Measurements from ENCODE around the gene IGSF21.
A peak's percentile ranks its signal among the peaks of the same experiment; 100 is the strongest.
"Not testable (repeated sequence)": the region's sequence is repeated elsewhere in the genome, so short reads cannot be mapped to it uniquely, and the experiment has no call there.

The IGSF21 gene

GRCh38 chr1:18340158-18340764, 232.7 kb downstream of the IGSF21 start:
- DNase-seq, result no peak

GRCh38 chr1:18340787-18341186, 233.2 kb downstream of the IGSF21 start:
- no peak for DNase-seq

DNA sequence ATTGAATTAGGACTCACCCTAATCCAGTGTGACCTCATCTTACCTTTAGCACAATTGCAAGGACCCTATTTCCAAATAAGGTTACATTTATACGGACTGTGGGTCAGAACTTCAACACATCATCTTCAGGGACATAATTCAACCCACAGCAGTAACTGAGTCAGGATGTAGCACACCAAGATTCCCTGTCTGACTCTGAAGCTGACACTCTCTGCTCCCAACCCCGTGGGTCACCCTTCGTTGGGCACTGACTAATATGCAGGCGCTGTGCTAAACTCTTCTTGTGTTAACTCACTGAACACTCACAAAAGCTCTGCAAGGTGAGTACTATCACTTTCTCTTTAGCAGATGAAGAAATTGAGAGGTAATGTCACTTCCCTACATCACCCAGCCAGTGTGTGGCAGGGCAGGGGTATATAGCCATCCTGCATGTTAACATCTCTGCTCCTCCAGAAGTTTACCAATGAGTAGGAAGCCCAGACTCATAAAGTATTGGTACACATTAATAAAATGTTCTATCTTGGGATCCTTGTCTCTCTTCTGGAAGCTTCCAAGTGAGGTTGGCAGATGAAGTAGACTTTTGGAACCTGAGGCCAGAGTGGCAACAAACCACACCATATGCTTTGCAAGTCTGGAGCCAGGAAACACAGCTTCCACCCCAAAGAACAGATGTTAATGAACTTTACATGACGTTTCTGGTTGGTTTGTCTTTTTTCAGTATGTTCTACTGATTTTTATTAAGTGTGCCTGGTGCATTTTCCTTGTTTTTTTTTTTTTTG, 233.9 kb downstream of the IGSF21 start:
- DNase-seq, result no peak

DNA sequence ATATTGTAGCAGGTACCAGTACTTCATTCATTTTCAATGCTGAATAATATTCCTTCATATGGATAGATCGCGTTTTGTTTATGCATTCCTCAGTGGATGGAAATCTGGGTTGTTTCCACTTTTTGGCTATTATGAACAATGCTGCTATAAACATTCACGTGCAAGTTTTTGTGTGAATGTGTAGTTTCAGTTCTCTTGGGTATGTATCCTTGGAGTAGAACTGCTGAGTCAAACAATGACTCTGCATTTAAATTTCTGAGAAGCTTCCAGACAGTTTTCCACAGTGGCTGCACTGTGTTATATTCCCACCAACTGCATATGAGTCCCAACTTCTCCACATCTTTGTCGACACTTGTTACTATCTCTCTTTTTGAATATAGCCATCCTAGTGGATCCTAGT, 235.1 kb downstream of the IGSF21 start:
- DNase-seq, result no peak

DNA sequence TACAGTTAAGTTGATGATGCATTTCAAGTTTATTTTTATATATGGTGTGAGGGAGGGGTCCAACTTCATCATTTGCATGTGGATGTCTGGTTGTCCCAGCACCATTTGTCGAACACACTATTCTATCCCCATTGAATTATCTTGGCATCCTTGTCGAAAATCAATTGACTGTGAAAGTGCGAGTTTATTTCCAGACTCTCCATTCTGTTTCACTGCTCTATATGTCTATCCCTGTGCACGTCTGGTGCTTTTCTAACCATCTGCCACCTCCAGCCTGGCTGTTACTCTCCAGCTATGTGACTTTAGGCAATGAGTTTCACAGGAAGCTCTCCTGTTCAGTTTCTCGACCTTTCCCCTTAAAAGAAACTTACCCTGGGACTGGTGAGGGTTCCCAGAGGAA, 236.0 kb downstream of the IGSF21 start:
- DNase-seq, result no peak

DNA sequence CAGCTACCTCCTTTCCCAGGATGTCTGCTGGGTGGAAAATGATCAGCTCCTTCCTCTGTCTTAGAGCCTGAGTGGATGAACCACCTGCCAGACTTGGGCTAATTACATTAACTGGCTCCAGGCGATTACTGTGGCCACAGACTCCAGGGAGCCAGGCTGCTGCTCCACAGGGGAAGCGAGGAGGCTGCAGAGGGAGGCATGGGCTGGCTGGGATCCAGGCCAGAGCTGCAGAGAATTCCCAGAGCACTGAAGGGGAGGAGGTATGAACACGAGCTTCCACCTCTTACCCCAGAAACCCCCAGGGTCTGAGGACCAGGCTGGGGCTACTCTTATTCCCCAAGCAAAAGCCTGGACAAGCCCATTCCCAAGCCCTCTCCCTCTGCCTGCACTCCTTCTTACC, 237.2 kb downstream of the IGSF21 start:
- DNase-seq, result peak in 1 of 2 experiments; percentile 48

GRCh38 chr1:18347559-18347958, 240.0 kb downstream of the IGSF21 start:
- DNase-seq, result no peak

- DNase-seq, result peak in 1 of 2 experiments; percentile 20
Observed at GRCh38 chr1:18348354-18348753, 240.8 kb downstream of the IGSF21 start.

- DNase-seq, result no peak
Observed at GRCh38 chr1:18350747-18351146, 243.1 kb downstream of the IGSF21 start.

- no peak for DNase-seq
Observed at GRCh38 chr1:18351735-18352134, 244.1 kb downstream of the IGSF21 start.

DNA sequence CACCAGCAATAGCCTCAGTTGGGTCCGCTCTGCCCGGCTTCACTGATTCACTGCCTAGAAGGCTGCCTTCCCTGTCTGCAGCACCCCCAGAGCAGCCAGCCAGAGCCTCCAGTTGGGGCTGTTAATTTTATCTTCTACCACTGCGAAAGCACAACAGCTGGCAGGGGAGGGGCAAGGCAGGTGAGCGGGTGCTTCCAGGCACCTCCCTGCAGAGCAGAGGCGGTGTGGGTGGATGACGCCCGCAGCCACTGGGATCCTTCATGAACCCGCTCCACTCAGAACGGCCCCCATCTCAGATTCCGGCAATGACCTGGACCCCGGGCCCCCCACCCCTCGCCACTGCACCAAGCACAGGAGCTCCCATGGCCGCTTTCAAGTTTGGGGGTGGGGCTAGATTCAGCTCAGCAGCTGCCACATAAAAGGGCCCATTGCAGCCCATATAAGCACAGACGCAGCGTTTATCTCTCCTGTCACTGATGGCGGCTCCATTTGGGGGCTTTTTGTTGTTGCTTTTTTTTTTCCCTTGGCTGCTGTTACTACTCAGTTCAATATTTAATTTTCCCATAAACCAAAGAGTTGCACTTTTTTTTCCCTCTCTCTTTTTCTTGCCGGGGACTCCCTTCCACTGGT, 245.2 kb downstream of the IGSF21 start:
- no peak for DNase-seq

GRCh38 chr1:18353528-18353927, 245.9 kb downstream of the IGSF21 start:
- no peak for DNase-seq

GRCh38 chr1:18353992-18354391, 246.4 kb downstream of the IGSF21 start:
- DNase-seq, result no peak

DNA sequence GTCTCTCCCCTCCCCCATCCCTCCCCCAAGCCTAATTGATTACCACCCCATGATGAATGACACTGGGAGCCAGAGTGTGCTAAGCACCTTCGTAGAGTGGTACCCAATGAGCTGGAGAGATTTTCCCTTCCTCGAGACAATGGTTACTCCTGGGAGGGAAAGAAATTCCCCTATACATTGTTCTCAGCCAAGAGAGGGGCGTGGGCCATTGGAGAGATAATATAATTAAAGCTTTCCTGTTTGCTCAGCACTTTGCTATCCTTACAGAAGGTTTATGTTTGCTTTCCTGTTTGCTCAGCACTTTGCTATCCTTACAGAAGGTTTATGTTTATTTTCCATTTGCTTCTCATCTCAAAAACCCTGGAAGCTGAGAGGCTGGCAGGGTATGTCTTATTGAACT, 247.0 kb downstream of the IGSF21 start:
- DNase-seq, result no peak

- no peak for DNase-seq
Observed at GRCh38 chr1:18357622-18358230, 250.1 kb downstream of the IGSF21 start.

DNA sequence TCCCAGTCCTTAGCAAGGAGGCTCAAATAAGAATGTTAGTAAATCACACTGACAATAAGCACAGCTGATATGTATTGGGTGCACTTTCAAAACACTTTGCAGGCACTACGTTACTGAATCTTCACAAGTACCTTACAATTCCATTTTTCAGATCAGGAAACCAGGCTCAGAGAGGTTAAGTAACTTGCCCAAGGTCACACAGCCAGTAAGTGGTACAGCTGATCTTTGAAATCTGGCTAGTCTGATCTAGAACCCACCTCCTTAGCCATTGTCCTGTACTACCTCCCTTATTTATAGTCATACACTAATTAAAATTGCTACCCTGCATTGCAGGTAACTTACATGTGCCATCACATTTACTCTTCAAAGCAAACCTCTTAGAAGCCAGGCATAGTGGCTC, 251.0 kb downstream of the IGSF21 start:
- DNase-seq, result no peak

- peak in 1 of 2 experiments; percentile 4 for DNase-seq
Observed at GRCh38 chr1:18360251-18360650, 252.7 kb downstream of the IGSF21 start.

- DNase-seq, result no peak
Observed at GRCh38 chr1:18362150-18362549, 254.6 kb downstream of the IGSF21 start.

GRCh38 chr1:18363436-18363835, 255.8 kb downstream of the IGSF21 start:
- DNase-seq, result no peak

DNA sequence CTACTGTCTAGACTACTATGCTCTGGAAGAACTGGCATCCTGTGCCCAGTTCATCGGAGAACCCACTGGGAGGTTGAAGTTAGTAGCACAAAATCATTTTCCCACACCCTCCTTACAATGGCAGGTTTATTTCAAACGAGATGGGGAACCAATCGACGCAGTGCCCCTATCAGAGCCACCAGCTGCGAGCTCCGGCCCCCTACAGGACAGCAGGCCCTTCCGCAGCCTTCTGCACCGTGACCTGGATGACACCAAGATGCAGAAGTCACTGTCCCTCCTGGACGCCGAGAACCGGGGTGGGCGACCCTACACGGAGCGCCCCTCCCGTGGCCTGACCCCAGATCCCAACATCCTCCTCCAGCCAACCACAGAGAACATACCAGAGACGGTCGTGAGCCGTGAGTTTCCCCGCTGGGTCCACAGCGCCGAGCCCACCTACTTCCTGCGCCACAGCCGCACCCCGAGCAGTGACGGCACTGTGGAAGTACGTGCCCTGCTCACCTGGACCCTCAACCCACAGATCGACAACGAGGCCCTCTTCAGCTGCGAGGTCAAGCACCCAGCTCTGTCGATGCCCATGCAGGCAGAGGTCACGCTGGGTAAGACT, 257.6 kb downstream of the IGSF21 start:
- no peak for DNase-seq

DNA sequence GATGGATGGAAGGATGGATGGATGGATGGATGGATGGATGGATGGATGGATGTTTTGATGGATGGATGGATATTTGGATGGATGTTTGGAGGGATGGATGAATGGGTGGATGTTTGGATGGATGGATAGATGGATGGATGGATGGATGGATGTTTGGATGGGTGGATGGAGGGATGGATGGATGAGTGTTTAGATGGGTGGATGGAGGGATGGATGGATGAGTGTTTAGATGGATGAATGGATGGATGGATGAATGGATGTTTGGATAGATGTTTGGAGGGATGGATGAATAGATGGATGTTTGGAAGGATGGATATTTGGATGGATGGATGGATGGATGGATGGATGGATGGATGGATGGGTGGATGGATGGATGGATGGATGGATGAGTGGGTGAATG, 264.9 kb downstream of the IGSF21 start:
- DNase-seq, result not testable (repeated sequence)

DNA sequence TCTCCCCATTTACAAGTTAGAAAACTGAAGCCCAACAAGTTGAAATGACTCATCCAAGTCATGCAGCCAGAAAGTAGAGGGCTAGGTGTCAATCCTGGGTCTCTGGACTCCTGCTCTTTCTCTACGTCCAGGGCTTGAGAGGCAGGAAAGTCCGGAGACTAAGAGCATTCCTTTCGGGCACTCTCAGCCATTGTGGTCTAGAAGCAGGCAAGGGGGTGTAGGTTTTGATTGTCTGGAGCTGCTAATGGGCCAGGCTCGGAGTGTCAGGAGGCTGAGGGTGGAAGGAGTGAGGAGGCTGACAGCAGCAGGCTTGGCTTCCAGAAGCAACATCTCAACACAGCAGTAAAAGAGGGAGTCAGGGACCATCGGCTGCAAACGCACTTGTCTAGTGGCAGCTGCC, 265.6 kb downstream of the IGSF21 start:
- no peak for DNase-seq

- no peak for DNase-seq
Observed at GRCh38 chr1:18373882-18374493, 266.4 kb downstream of the IGSF21 start.
